ENCODE data around the gene CCM2. TPM values are rescaled to one million over a fixed set of nuclear protein-coding genes. Genes with fewer than 3 reads are reported as not detected.

The CCM2 gene
- total RNA-seq, 2 donors from 2014 or later: 94.2 to 109 TPM

GRCh38 chr7:45073786-45074527 lies 74.0 kb downstream of the CCM2 start:
- DNase-seq: no peak
- no peak overlapping the region for H3K4me3 Mint-ChIP-seq
- no peaks in the 10 kb centered on the region for H3K27me3 Mint-ChIP-seq (ENCODE audit: low read depth)
- H3K27ac Mint-ChIP-seq: peak overlapping the region; percentile 64
- H3K9me3 Mint-ChIP-seq: no peaks in the 10 kb centered on the region
- no peak for ATAC-seq (replicated peaks in 1 of 2)
- H3K4me1 Mint-ChIP-seq (ENCODE audit: low read depth): peaks cover 10% of the 10 kb centered on the region
- peaks cover 0 to 25% of the 10 kb centered on the region in 2 donors for H3K36me3 Mint-ChIP-seq (ENCODE audit: insufficient read depth in 2 of 2)

GRCh38 chr7:45074528-45075354 lies 74.7 kb downstream of the CCM2 start:
- no peaks in the 10 kb centered on the region for H3K9me3 Mint-ChIP-seq
- no peaks in the 10 kb centered on the region for H3K27me3 Mint-ChIP-seq (ENCODE audit: low read depth)

GRCh38 chr7:45075355-45075644 lies 75.3 kb downstream of the CCM2 start:
- Mint-ChIP-seq H3K4me3 (no peak overlapping the region), H3K36me3 (ENCODE audit: insufficient read depth in 2 of 2) (peaks cover 0 to 22% of the 10 kb centered on the region in 2 donors), H3K9me3 (no peaks in the 10 kb centered on the region), H3K4me1 (ENCODE audit: low read depth) (peaks cover 10% of the 10 kb centered on the region), H3K27me3 (ENCODE audit: low read depth) (no peaks in the 10 kb centered on the region), H3K27ac (no peak overlapping the region)
- ATAC-seq (replicated peaks in 1 of 2): no peak
- DNase-seq: no peak

More at GRCh38 chr7:45074528-45075354, 74.7 kb downstream of the CCM2 start:
- Mint-ChIP-seq H3K4me3 (no peak overlapping the region), H3K27ac (no peak overlapping the region), H3K4me1 (ENCODE audit: low read depth) (peaks cover 10% of the 10 kb centered on the region), H3K36me3 (ENCODE audit: insufficient read depth in 2 of 2) (peaks cover 0 to 22% of the 10 kb centered on the region in 2 donors)
- ATAC-seq (replicated peaks in 1 of 2) (no peak), DNase-seq (no peak)

GRCh38 chr7:45075871-45076796 lies 76.1 kb downstream of the CCM2 start:
- H3K4me1 Mint-ChIP-seq (ENCODE audit: low read depth): peaks cover 10% of the 10 kb centered on the region
- no peak for DNase-seq
- no peak overlapping the region for H3K4me3 Mint-ChIP-seq
- no peak for ATAC-seq (replicated peaks in 1 of 2)
- peaks cover 0 to 22% of the 10 kb centered on the region in 2 donors for H3K36me3 Mint-ChIP-seq (ENCODE audit: insufficient read depth in 2 of 2)
- H3K27ac Mint-ChIP-seq: no peak overlapping the region
- H3K9me3 Mint-ChIP-seq: no peaks in the 10 kb centered on the region
- no peaks in the 10 kb centered on the region for H3K27me3 Mint-ChIP-seq (ENCODE audit: low read depth)

- no peak overlapping the region for H3K27ac Mint-ChIP-seq
- peaks cover 6% of the 10 kb centered on the region for H3K4me1 Mint-ChIP-seq (ENCODE audit: low read depth)
These were observed 76.9 kb downstream of the CCM2 start for GRCh38 chr7:45076946-45077345.

GRCh38 chr7:45077579-45077978 lies 77.6 kb downstream of the CCM2 start:
- no peak overlapping the region for H3K27ac Mint-ChIP-seq
- DNase-seq (no peak), ATAC-seq (replicated peaks in 1 of 2) (no peak)
- H3K4me3 Mint-ChIP-seq: no peak overlapping the region
- peaks cover 0 to 19% of the 10 kb centered on the region in 2 donors for H3K36me3 Mint-ChIP-seq (ENCODE audit: insufficient read depth in 2 of 2)
- peaks cover 4% of the 10 kb centered on the region for H3K4me1 Mint-ChIP-seq (ENCODE audit: low read depth)
- H3K9me3 Mint-ChIP-seq: no peaks in the 10 kb centered on the region
- H3K27me3 Mint-ChIP-seq (ENCODE audit: low read depth): no peaks in the 10 kb centered on the region

More at GRCh38 chr7:45076946-45077345, 76.9 kb downstream of the CCM2 start:
- H3K36me3 Mint-ChIP-seq (ENCODE audit: insufficient read depth in 2 of 2): peaks cover 0 to 19% of the 10 kb centered on the region in 2 donors
- no peak overlapping the region for H3K4me3 Mint-ChIP-seq
- H3K27me3 Mint-ChIP-seq (ENCODE audit: low read depth): no peaks in the 10 kb centered on the region
- no peak for DNase-seq
- no peaks in the 10 kb centered on the region for H3K9me3 Mint-ChIP-seq
- ATAC-seq (replicated peaks in 1 of 2): no peak

GRCh38 chr7:45078125-45078681 lies 78.2 kb downstream of the CCM2 start:
- Mint-ChIP-seq H3K4me3 (no peak overlapping the region), H3K27me3 (ENCODE audit: low read depth) (no peaks in the 10 kb centered on the region), H3K27ac (peak overlapping the region; percentile 58), H3K36me3 (ENCODE audit: insufficient read depth in 2 of 2) (peaks cover 0 to 15% of the 10 kb centered on the region in 2 donors), H3K9me3 (no peaks in the 10 kb centered on the region), H3K4me1 (ENCODE audit: low read depth) (peaks cover 4% of the 10 kb centered on the region)
- ATAC-seq (replicated peaks in 1 of 2) (no peak), DNase-seq (no peak)

- H3K9me3 Mint-ChIP-seq: no peaks in the 10 kb centered on the region
- no peak for DNase-seq
These were observed 80.4 kb downstream of the CCM2 start for GRCh38 chr7:45080265-45080957.

GRCh38 chr7:45080958-45081669 lies 81.1 kb downstream of the CCM2 start:
- Mint-ChIP-seq H3K9me3 (no peaks in the 10 kb centered on the region), H3K36me3 (ENCODE audit: insufficient read depth in 2 of 2) (peaks cover 0 to 4% of the 10 kb centered on the region in 2 donors), H3K4me1 (ENCODE audit: low read depth) (no peaks in the 10 kb centered on the region), H3K27ac (no peak overlapping the region), H3K27me3 (ENCODE audit: low read depth) (no peaks in the 10 kb centered on the region), H3K4me3 (no peak overlapping the region)
- DNase-seq: no peak
- ATAC-seq (replicated peaks in 1 of 2): peak in 1 of 2 donors; percentile 14

More at GRCh38 chr7:45080265-45080957, 80.4 kb downstream of the CCM2 start:
- no peak overlapping the region for H3K27ac Mint-ChIP-seq
- no peaks in the 10 kb centered on the region for H3K27me3 Mint-ChIP-seq (ENCODE audit: low read depth)
- ATAC-seq (replicated peaks in 1 of 2): peak; percentile 11 to 22
- H3K36me3 Mint-ChIP-seq (ENCODE audit: insufficient read depth in 2 of 2): peaks cover 0 to 8% of the 10 kb centered on the region in 2 donors
- H3K4me3 Mint-ChIP-seq: no peak overlapping the region
- H3K4me1 Mint-ChIP-seq (ENCODE audit: low read depth): no peaks in the 10 kb centered on the region

GRCh38 chr7:45081670-45081974 lies 81.6 kb downstream of the CCM2 start:
- Mint-ChIP-seq H3K27ac (no peak overlapping the region), H3K4me3 (no peak overlapping the region), H3K9me3 (no peaks in the 10 kb centered on the region), H3K27me3 (ENCODE audit: low read depth) (no peaks in the 10 kb centered on the region), H3K36me3 (ENCODE audit: insufficient read depth in 2 of 2) (peaks cover 0 to 4% of the 10 kb centered on the region in 2 donors), H3K4me1 (ENCODE audit: low read depth) (no peaks in the 10 kb centered on the region)
- peak in 1 of 2 donors; percentile 7 for ATAC-seq (replicated peaks in 1 of 2)
- DNase-seq: no peak

- DNase-seq: no peak
- ATAC-seq (replicated peaks in 1 of 2): peak; percentile 7 to 14
- Mint-ChIP-seq H3K27ac (no peak overlapping the region), H3K27me3 (ENCODE audit: low read depth) (no peaks in the 10 kb centered on the region), H3K4me3 (no peak overlapping the region), H3K4me1 (ENCODE audit: low read depth) (no peaks in the 10 kb centered on the region), H3K9me3 (no peaks in the 10 kb centered on the region), H3K36me3 (ENCODE audit: insufficient read depth in 2 of 2) (no peaks in the 10 kb centered on the region)
These were observed 82.2 kb downstream of the CCM2 start for GRCh38 chr7:45082031-45082830.

Data from activated T-cell treated with anti-CD3 and anti-CD28 coated beads, Interleukin-2, amount 50 U/mL, for 72 hours (primary cell).